HG03060 (cell line): ENCODE data around the gene COQ4.

ENCODE experiments used
- ATAC-seq: cut with Tn5 transposase; IDR thresholded peaks from one replicate; pipeline ENCODE4 v1.9.1; 2021; ENCODE audit warnings: low read depth, moderate number of reproducible peaks; ENCODE audit not compliant: unreplicated experiment

The COQ4 gene

GRCh38 chr9:128339761-128340690, 17.4 kb downstream of the COQ4 start, which contains the start of gene SLC27A4:
SLC27A4 (plus strand) TSS chr9:128340527; CDS start chr9:128343133, 2,606 bp downstream.
- no peak for ATAC-seq

DNA sequence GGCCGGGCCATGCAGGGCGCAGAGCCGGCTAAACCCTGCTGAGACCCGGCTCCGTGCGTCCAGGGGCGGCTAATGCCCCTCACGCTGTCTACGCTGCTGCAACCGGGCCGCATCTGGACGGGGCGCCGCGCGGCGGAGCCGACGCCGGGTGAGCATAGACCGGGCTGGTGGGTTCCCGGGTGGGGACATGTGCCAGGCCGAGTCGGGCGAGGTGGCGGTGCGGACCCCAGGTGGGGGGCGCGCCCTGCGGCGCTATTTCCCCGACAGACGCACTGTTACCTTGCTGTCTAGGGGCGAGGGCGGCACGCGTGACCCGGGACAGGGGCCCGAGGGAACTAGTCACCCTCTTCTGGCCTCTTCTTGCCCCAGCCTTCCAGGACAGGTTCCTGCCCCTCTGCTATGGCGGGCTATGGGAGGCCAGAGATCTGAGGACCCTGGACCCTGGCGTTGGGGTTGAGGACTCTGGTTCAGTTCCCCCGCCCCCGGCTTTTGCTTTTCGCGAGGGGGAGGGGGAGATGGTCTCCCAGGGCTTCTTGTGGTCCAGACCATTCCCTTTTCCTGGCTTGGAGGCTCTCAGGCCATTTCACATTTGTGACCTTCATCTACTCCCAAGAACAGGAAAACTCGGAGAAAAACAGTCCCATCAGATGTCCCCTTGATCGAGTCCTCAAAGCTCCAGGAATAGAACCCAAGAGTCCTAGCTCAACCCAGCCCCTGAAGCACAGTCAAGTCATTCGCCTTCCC, 18.2 kb downstream of the COQ4 start:
- ATAC-seq = no peak

- ATAC-seq = no peak
These were observed 18.8 kb downstream of the COQ4 start for GRCh38 chr9:128341435-128341849.

GRCh38 chr9:128342971-128343680, 20.5 kb downstream of the COQ4 start:
- no peak for ATAC-seq

GRCh38 chr9:128343855-128344254, 21.2 kb downstream of the COQ4 start:
- ATAC-seq = no peak

DNA sequence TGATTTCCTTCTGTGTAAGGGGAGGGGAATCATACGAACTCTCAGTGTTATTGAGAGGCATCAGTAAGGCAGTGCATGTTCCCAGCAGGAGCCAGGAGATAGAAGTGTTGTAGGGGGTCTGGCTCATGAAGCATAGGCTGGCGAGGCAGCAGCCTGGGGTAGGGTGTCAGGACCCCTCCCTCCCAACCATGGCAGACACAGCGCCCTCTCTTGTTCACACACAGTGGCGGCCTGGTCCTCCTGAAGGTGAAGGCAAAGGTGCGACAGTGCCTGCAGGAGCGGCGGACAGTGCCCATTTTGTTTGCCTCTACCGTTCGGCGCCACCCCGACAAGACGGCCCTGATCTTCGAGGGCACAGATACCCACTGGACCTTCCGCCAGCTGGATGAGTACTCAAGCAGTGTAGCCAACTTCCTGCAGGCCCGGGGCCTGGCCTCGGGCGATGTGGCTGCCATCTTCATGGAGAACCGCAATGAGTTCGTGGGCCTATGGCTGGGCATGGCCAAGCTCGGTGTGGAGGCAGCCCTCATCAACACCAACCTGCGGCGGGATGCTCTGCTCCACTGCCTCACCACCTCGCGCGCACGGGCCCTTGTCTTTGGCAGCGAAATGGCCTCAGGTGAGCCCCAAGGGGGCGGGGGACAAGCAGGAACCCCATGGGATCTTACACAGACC, 22.4 kb downstream of the COQ4 start:
- ATAC-seq = no peak

- ATAC-seq = no peak
These were observed 26.5 kb downstream of the COQ4 start for GRCh38 chr9:128349125-128349524.

GRCh38 chr9:128349772-128350171, 27.1 kb downstream of the COQ4 start:
- no peak for ATAC-seq

GRCh38 chr9:128355451-128355850, 32.8 kb downstream of the COQ4 start:
- no peak for ATAC-seq

- no peak for ATAC-seq
These were observed 35.5 kb downstream of the COQ4 start for GRCh38 chr9:128358090-128358489.

DNA sequence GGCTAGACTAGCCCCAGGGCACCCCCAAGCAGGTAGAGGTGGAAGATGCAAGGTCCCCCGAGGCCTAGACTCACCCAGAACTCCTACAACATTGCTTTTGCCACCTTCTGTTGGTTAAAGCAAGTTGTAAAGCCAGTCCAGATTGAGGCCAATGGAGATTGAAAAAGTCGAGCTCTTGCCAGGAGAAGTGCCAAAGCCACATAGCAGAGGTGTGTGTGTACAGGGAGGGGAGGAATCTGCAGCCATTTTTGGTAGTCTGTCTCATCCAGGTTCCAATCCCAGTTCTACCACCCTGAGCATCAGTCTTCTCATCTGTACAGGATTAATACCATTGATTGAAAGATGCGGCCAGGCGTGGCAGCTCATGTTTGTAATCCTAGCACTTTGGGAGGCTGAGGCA, 36.2 kb downstream of the COQ4 start:
- ATAC-seq = no peak

GRCh38 chr9:128360826-128361225, 38.2 kb downstream of the COQ4 start:
- no peak for ATAC-seq

GRCh38 chr9:128361296-128361985, 38.8 kb downstream of the COQ4 start:
- ATAC-seq = no peak

DNA sequence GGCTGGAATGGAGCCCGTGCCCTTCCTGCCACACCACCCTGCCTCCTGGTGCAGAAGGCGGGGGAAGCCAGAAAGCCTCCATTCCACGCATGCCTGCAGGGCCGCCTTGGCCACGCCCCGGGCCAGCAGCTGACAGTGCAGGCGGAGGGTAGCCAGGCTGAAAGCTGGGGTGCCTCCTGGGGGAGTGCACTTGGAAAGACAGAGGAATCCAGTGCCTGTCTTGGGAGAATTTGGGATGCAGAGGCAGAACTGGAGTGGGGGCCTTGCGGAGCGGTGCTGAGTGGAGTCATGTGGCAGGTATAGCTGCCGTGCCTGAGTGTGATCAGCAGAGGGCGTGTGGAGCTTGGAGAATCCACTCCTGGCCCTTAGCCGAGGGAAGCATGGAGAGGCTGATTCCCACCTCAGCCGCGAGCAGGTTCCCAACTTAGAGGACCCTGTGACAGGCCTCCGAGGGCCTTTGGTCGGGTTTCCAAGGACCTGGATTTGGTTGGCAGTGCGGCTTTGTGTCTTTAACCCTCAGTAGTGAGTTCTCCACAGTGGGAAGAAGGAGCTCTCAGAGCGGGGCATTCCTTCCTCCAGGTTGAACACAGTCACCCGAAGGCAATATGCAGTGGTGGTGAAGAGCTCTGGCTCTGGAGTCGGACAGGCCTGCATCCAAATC, 39.5 kb downstream of the COQ4 start:
- ATAC-seq = no peak

- no peak for ATAC-seq
These were observed 40.1 kb downstream of the COQ4 start for GRCh38 chr9:128362774-128363173.

DNA sequence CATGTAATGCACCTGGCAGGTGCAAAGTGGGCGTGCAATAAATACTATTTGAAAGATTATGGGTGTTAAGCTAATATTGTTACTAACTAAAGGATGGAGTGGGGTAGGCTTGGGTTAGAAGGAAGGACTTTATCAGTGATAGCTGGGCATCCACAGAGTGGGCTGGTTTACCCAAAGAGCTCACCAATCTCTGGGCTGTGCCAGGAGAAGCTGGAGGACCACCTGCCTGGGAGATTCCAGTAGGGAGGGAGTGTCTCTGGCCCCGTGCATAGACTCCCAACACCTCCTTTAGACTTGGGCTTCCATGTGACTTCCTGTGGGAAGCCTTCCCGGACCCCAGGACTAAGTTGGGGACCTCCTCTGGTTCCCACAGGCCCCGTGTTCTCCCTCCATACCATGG, 42.9 kb downstream of the COQ4 start:
- no peak for ATAC-seq

GRCh38 chr9:128369024-128369706, 46.5 kb downstream of the COQ4 start:
- no peak for ATAC-seq

GRCh38 chr9:128370367-128370751, 47.7 kb downstream of the COQ4 start:
- ATAC-seq = no peak
